B cell (primary cell): ENCODE data around the gene EFEMP1. TPM values are rescaled to one million over a fixed set of nuclear protein-coding genes. Genes with fewer than 3 reads are reported as not detected.

Experiments
- ATAC-seq: fragments of 200-7000 bp; cut with Tn5 transposase; one replicate; pipeline ENCODE4 v1.10.0; 2021; ENCODE audit warnings: low read depth, mild to moderate bottlenecking, moderate number of reproducible peaks, moderate library complexity
- CTCF ChIA-PET: fragments of 350-600 bp; sonication (Branson Sonifier 250); formaldehyde crosslinking; loops from one replicate; lab custom pipeline; 2021; ENCODE audit warnings: antibody characterized with exemption, inconsistent platforms; lab: Charles Lee
- POLR2A ChIA-PET: fragments of 350-600 bp; sonication (Branson Sonifier 250); formaldehyde crosslinking; loops from one replicate; lab custom pipeline; 2021; ENCODE audit warnings: antibody characterized with exemption; lab: Charles Lee
- DNase-seq: peaks from one replicate; pipeline ENCODE4 v3.0.0; 2013
- H2AFZ ChIP-seq: 2 replicates; pipeline ENCODE4 v1.6.1; 2012; ENCODE audit warnings: mild to moderate bottlenecking, low read depth, low read length; ENCODE audit not compliant: insufficient read depth, poor library complexity, severe bottlenecking
- H3K27ac ChIP-seq, 2 donors: 1 replicate in 1 of 2; 2 replicates in 1 of 2; pipeline ENCODE4 v1.5.1; 2012 to 2013; ENCODE audit warnings: low read length in 2 of 2, mild to moderate bottlenecking in 2 of 2, moderate library complexity in 1 of 2
- H3K27me3 ChIP-seq, 4 experiments: fragments of 200-600 bp in 1 of 4; sonication (generic) in 1 of 4; replicated peaks in 1 of 4; 1 replicate in 2 of 4; 2 replicates in 2 of 4; pipeline versions ENCODE4 v1.6.1 to v1.7.0; 2013 to 2016; ENCODE audit warnings: low read length in 3 of 4, mild to moderate bottlenecking in 2 of 4, mixed read lengths in 1 of 4, moderate library complexity in 1 of 4; ENCODE audit not compliant: insufficient read depth in 4 of 4, control insufficient read depth in 3 of 4; ENCODE audit errors: control extremely low read depth in 1 of 4
- H3K36me3 ChIP-seq, 2 experiments: replicated peaks in 1 of 2; 1 replicate in 1 of 2; 2 replicates in 1 of 2; pipeline versions ENCODE4 v1.6.1 to v1.7.1; 2013; ENCODE audit warnings: low read length in 1 of 2; ENCODE audit not compliant: insufficient read depth in 2 of 2, control insufficient read depth in 1 of 2; ENCODE audit errors: control extremely low read depth in 1 of 2, extremely low read depth in 1 of 2
- H3K4me1 ChIP-seq, 2 donors: fragments of 200-600 bp in 1 of 2; sonication (generic) in 1 of 2; 1 replicate in 1 of 2; 2 replicates in 1 of 2; pipeline versions ENCODE4 v1.5.1 to v1.6.1; 2013 to 2017; ENCODE audit warnings: low read length in 2 of 2; ENCODE audit not compliant: control insufficient read depth in 2 of 2, insufficient read depth in 2 of 2
- H3K4me2 ChIP-seq: replicated peaks from 2 replicates; pipeline ENCODE3; 2012; ENCODE audit warnings: mild to moderate bottlenecking, low read depth, low read length; ENCODE audit not compliant: poor library complexity, severe bottlenecking
- H3K4me3 ChIP-seq, 5 experiments: fragments of 200-600 bp in 1 of 5; sonication (generic) in 1 of 5; 1 replicate in 3 of 5; 2 replicates in 2 of 5; pipeline versions ENCODE4 v1.5.1 to v1.7.0; 2011 to 2016; ENCODE audit warnings: low read length in 4 of 5, mild to moderate bottlenecking in 4 of 5, low read depth in 2 of 5, control low read depth in 1 of 5, moderate library complexity in 1 of 5; ENCODE audit not compliant: insufficient read depth in 1 of 5; ENCODE audit errors: control extremely low read depth in 1 of 5, extremely low read depth in 1 of 5
- H3K79me2 ChIP-seq: fragments of 200-600 bp; sonication (generic); one replicate; pipeline ENCODE4 v1.6.0; 2016; ENCODE audit warnings: low read length; ENCODE audit not compliant: control insufficient read depth, insufficient read depth
- H3K9ac ChIP-seq: fragments of 200-600 bp; sonication (generic); 2 replicates; pipeline ENCODE4 v1.6.1; 2017; ENCODE audit warnings: mild to moderate bottlenecking, low read length, moderate library complexity
- H3K9me3 ChIP-seq, 3 donors: one replicate each; pipeline versions ENCODE4 v1.6.1 to v1.7.1; 2013; ENCODE audit warnings: low read length in 2 of 3; ENCODE audit not compliant: control insufficient read depth in 2 of 3, insufficient read depth in 1 of 3; ENCODE audit errors: control extremely low read depth in 1 of 3
- H4K20me1 ChIP-seq: 2 replicates; pipeline ENCODE4 v1.6.0; 2012; ENCODE audit warnings: mild to moderate bottlenecking, low read length; ENCODE audit not compliant: insufficient read depth, control insufficient read depth, poor library complexity, severe bottlenecking
- H3K27ac Mint-ChIP-seq: one replicate; pipeline ENCODE4 v1.8.0; 2021; ENCODE audit warnings: mixed read lengths
- H3K27me3 Mint-ChIP-seq: one replicate; pipeline ENCODE4 v1.8.0; 2021; ENCODE audit warnings: mixed read lengths
- H3K4me1 Mint-ChIP-seq: one replicate; pipeline ENCODE4 v1.8.0; 2021; ENCODE audit warnings: mixed read lengths
- H3K4me3 Mint-ChIP-seq: one replicate; pipeline ENCODE4 v1.8.0; 2021; ENCODE audit warnings: mixed read lengths
- H3K9me3 Mint-ChIP-seq: one replicate; pipeline ENCODE4 v1.8.0; 2022; ENCODE audit warnings: mixed read lengths; ENCODE audit not compliant: insufficient read depth
- EZH2 ChIP-seq: IDR thresholded peaks from 2 replicates; pipeline ENCODE4 v1.6.1; 2012; ENCODE audit warnings: borderline replicate concordance, low read depth, mild to moderate bottlenecking, moderate library complexity, low read length; ENCODE audit not compliant: insufficient read depth, poor library complexity, severe bottlenecking
- WGBS: methylation state at CpG from one replicate; pipeline ENCODE4 v1.1.5; 2013; ENCODE audit warnings: missing lambda C conversion rate; ENCODE audit not compliant: insufficient coverage; 5-methylcytosine and 5-hydroxymethylcytosine counted together
- intact Hi-C: fragments of 100-400 bp; cut with micrococcal nuclease; formaldehyde crosslinking; loops from one replicate; pipeline ENCODE4 v1.10.0; 2022
- polyA plus RNA-seq: library from polyadenylated mRNA; depleted of rRNA; stranded (reverse); fragments of >200 nt; gene quantifications from 2 replicates; pipeline ENCODE4 v1.2.3, GENCODE V29; 2012
- total RNA-seq, 2 donors: library from RNA; stranded (reverse); fragments of 120-200 nt in 1 of 2; gene quantifications; 1 replicate in 1 of 2; 2 replicates in 1 of 2; pipeline versions ENCODE4 v1.2.3 to v1.2.4, GENCODE V29; 2013 to 2022
- TF ChIP-seq, protein P1 (sequence below): fragments of 200-600 bp; IDR thresholded peaks from one replicate; pipeline ENCODE4 v1.8.0; 2022; ENCODE audit warnings: antibody characterized with exemption, mild to moderate bottlenecking

Gene EFEMP1
- total and polyA plus RNA-seq, 2 donors (not counting 1 experiment from before 2014, with no cell fraction given), result not detected

DNA sequence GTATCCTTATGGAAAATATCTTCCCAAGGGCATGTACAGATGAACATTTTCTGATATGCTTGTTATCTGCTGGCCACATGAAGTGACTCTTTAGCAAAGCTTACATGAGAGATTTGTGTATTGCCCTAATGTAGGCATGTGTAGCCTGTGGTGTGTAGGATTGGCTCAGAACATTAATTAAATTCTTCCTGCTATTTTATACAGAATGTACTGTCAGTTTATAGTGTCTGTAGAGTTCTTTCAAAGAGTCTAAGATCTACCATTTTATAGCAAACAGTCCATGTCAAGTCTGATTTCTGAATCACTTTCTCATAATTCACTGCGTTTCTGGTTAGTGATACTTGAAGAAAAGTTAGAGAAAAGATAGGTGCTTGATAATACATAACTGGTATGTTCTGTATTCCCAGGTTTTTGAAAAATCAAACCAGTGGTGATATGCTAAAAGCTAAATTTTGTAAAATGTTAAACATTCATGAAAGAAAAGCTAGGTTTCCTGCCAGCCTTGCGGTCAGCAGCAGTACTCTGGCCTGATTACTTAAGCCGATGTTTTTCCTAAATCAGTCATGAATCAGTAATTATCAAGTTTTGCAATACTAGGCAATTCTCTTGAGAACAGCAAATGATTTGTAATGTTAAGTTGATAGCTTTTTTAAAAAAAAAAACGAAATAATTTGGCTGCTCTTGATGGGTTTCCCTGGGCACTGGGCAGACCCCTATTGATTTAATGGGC is 30.9 kb upstream of the EFEMP1 start:
- ChIA-PET CTCF (interaction anchor here (0.6 kb wide), 1 partner anchor 54 kb away, joined by 3 read pairs; no protein-coding TSS in a partner anchor), POLR2A (no interaction called here)
- intact Hi-C loops, result no loop called here
- DNase-seq (no peak), ATAC-seq (no peak)
- Histone ChIP-seq H3K9ac (no peak overlapping the region), H3K9me3 (no peaks in the 10 kb centered on the region), H3K36me3 (no peaks in the 10 kb centered on the region), H3K4me2 (no peak overlapping the region), H3K4me1 (no peaks in the 10 kb centered on the region), H3K79me2 (no peaks in the 10 kb centered on the region), H2AFZ (no peak overlapping the region), H4K20me1 (no peaks in the 10 kb centered on the region), H3K4me3 (no peak overlapping the region), H3K27me3 (no peaks in the 10 kb centered on the region), H3K27ac (no peak overlapping the region)
- H3K4me1 Mint-ChIP-seq, result no peaks in the 10 kb centered on the region
- no peak overlapping the region for H3K27ac Mint-ChIP-seq
- H3K27me3 Mint-ChIP-seq, result peaks cover 40% of the 10 kb centered on the region
- no peak overlapping the region for H3K4me3 Mint-ChIP-seq
- no peak for TF ChIP-seq EZH2
- TF ChIP-seq, protein P1, sequence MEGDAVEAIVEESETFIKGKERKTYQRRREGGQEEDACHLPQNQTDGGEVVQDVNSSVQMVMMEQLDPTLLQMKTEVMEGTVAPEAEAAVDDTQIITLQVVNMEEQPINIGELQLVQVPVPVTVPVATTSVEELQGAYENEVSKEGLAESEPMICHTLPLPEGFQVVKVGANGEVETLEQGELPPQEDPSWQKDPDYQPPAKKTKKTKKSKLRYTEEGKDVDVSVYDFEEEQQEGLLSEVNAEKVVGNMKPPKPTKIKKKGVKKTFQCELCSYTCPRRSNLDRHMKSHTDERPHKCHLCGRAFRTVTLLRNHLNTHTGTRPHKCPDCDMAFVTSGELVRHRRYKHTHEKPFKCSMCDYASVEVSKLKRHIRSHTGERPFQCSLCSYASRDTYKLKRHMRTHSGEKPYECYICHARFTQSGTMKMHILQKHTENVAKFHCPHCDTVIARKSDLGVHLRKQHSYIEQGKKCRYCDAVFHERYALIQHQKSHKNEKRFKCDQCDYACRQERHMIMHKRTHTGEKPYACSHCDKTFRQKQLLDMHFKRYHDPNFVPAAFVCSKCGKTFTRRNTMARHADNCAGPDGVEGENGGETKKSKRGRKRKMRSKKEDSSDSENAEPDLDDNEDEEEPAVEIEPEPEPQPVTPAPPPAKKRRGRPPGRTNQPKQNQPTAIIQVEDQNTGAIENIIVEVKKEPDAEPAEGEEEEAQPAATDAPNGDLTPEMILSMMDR, result no peak
- WGBS, result 75% methylated on average over 1 of the region's 4 CpGs
- H3K9me3 Mint-ChIP-seq, result no peaks in the 10 kb centered on the region

DNA sequence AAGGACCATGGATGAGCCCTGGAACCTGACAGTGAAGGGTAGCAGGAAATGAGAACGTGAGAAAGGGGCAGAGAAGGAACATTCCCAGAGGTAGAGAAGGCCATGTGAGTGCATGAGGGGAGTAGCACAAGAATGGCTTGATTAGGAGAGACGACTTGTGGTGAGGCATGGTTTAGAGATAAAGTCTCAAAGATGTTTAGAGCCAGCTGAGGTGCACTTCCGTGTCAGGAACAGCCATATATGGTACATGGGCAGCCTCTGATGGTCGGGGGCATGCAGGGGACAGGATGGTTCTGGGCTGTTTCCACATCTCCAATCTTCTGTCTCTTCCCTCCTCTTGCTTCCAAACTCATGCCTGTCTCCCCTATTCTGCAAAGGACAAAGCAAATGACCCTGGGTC is 28.8 kb upstream of the EFEMP1 start:
- no peaks in the 10 kb centered on the region for H3K27me3 ChIP-seq
- intact Hi-C loops, result no loop called here
- DNase-seq, result no peak
- H4K20me1 ChIP-seq, result no peaks in the 10 kb centered on the region
- ATAC-seq, result no peak
- POLR2A ChIA-PET, result no interaction called here
- no peaks in the 10 kb centered on the region for H3K79me2 ChIP-seq
- no peak overlapping the region for H3K4me3 ChIP-seq
- WGBS, result 59% methylated on average over 4 of the region's 4 CpGs
- Mint-ChIP-seq H3K9me3 (no peaks in the 10 kb centered on the region), H3K27ac (no peak overlapping the region), H3K27me3 (peaks cover 43% of the 10 kb centered on the region), H3K4me1 (no peaks in the 10 kb centered on the region), H3K4me3 (no peak overlapping the region)
- CTCF ChIA-PET, result no interaction called here
- no peak for TF ChIP-seq EZH2
- TF ChIP-seq, protein P1, result no peak
- no peak overlapping the region for H2AFZ ChIP-seq
- no peak overlapping the region for H3K27ac ChIP-seq
- H3K9me3 ChIP-seq, result no peaks in the 10 kb centered on the region
- no peaks in the 10 kb centered on the region for H3K36me3 ChIP-seq
- H3K9ac ChIP-seq, result no peak overlapping the region
- H3K4me2 ChIP-seq, result no peak overlapping the region
- H3K4me1 ChIP-seq, result no peaks in the 10 kb centered on the region
